ENCODE measurements around the gene RAPGEF6. TPM values are rescaled to one million over a fixed set of nuclear protein-coding genes. Genes with fewer than 3 reads are reported as not detected.

The RAPGEF6 gene
- polyA plus RNA-seq, 1 donor (not counting 4 experiments of a cell fraction or from before 2014, with no cell fraction given), result 8.7 TPM

- Histone ChIP-seq H3K79me2 (ENCODE audit: control insufficient read depth, insufficient read depth, low read length) (no peaks in the 10 kb centered on the region), H3K9me3 (ENCODE audit: control insufficient read depth, low read depth, low read length) (no peaks in the 10 kb centered on the region), H3K9me1 (ENCODE audit: control insufficient read depth, extremely low read depth, insufficient read depth, low read length) (no peaks in the 10 kb centered on the region), H3K4me1 (ENCODE audit: control insufficient read depth, extremely low read depth, insufficient read depth, low read length) (peaks cover 5% of the 10 kb centered on the region), H3K27ac (ENCODE audit: control insufficient read depth, insufficient read depth, low read length) (no peak overlapping the region), H3K4me3 (ENCODE audit: control insufficient read depth in 2 of 3, extremely low read depth in 1 of 3, insufficient read depth in 2 of 3, low read depth in 1 of 3, low read length in 3 of 3) (no peak overlapping the region), H3K27me3 (ENCODE audit: control insufficient read depth, extremely low read depth, insufficient read depth, low read length) (no peaks in the 10 kb centered on the region), H4K20me1 (ENCODE audit: control insufficient read depth, extremely low read depth, insufficient read depth, low read length) (no peaks in the 10 kb centered on the region), H3K9ac (ENCODE audit: control insufficient read depth, extremely low read depth, insufficient read depth, low read length) (no peak overlapping the region), H3K36me3 (ENCODE audit: control insufficient read depth in 2 of 2, extremely low read depth in 1 of 2, insufficient read depth in 2 of 2, low read length in 2 of 2) (no peaks in the 10 kb centered on the region), H3K4me2 (ENCODE audit: control insufficient read depth, extremely low read depth, insufficient read depth, low read depth, low read length) (no peak overlapping the region), H2AFZ (ENCODE audit: control insufficient read depth, low read length) (no peak overlapping the region)
- dilution Hi-C loops (cut with MboI; ENCODE audit: extremely low pct_ligation_motif_present, low sequenced_read_pairs), result no loop called here
- FAIRE-seq (no peak), DNase-seq (ENCODE audit: low read depth, low spot score) (no peak)
- TF ChIP-seq EZH2 (IDR thresholded peaks at IDR 0.05; ENCODE audit: low read length) (no peak), CTCF (optimal IDR thresholded peaks at IDR 0.05 in 1 of 3, IDR thresholded peaks at IDR 0.05 in 1 of 3, conservative IDR thresholded peaks at IDR 0.05 in 1 of 3; ENCODE audit: extremely low read depth in 1 of 3, insufficient read depth in 2 of 3, low read length in 3 of 3) (no peak)
Measured at GRCh38 chr5:131548176-131548575, 86.9 kb downstream of the RAPGEF6 start.

GRCh38 chr5:131545845-131546244 lies 89.2 kb downstream of the RAPGEF6 start:
- dilution Hi-C loops (cut with MboI; ENCODE audit: extremely low pct_ligation_motif_present, low sequenced_read_pairs), result no loop called here
- FAIRE-seq, result no peak
- Histone ChIP-seq H3K4me2 (ENCODE audit: control insufficient read depth, extremely low read depth, insufficient read depth, low read depth, low read length) (no peak overlapping the region), H3K79me2 (ENCODE audit: control insufficient read depth, insufficient read depth, low read length) (no peaks in the 10 kb centered on the region), H4K20me1 (ENCODE audit: control insufficient read depth, extremely low read depth, insufficient read depth, low read length) (no peaks in the 10 kb centered on the region), H3K36me3 (ENCODE audit: control insufficient read depth in 2 of 2, extremely low read depth in 1 of 2, insufficient read depth in 2 of 2, low read length in 2 of 2) (no peaks in the 10 kb centered on the region), H3K4me3 (ENCODE audit: control insufficient read depth in 2 of 3, extremely low read depth in 1 of 3, insufficient read depth in 2 of 3, low read depth in 1 of 3, low read length in 3 of 3) (no peak overlapping the region), H3K9ac (ENCODE audit: control insufficient read depth, extremely low read depth, insufficient read depth, low read length) (no peak overlapping the region), H2AFZ (ENCODE audit: control insufficient read depth, low read length) (no peak overlapping the region), H3K4me1 (ENCODE audit: control insufficient read depth, extremely low read depth, insufficient read depth, low read length) (peaks cover 19% of the 10 kb centered on the region), H3K27ac (ENCODE audit: control insufficient read depth, insufficient read depth, low read length) (no peak overlapping the region), H3K27me3 (ENCODE audit: control insufficient read depth, extremely low read depth, insufficient read depth, low read length) (no peaks in the 10 kb centered on the region), H3K9me3 (ENCODE audit: control insufficient read depth, low read depth, low read length) (no peaks in the 10 kb centered on the region), H3K9me1 (ENCODE audit: control insufficient read depth, extremely low read depth, insufficient read depth, low read length) (no peaks in the 10 kb centered on the region)
- no peak for DNase-seq (ENCODE audit: low read depth, low spot score)
- TF ChIP-seq EZH2 (IDR thresholded peaks at IDR 0.05; ENCODE audit: low read length), result no peak
- no peak for TF ChIP-seq CTCF (optimal IDR thresholded peaks at IDR 0.05 in 1 of 3, IDR thresholded peaks at IDR 0.05 in 1 of 3, conservative IDR thresholded peaks at IDR 0.05 in 1 of 3; ENCODE audit: extremely low read depth in 1 of 3, insufficient read depth in 2 of 3, low read length in 3 of 3)

All from keratinocyte (primary cell).